K562 (cell line): ENCODE data around the gene TPSG1. TPM values are rescaled to one million over a fixed set of nuclear protein-coding genes. Genes with fewer than 3 reads are reported as not detected.

ENCODE experiments used
- ATAC-seq: fragments of 200-7000 bp; cut with Tn5 transposase; 3 replicates; pipeline ENCODE4 v1.9.1; 2020; ENCODE audit warnings: moderate library complexity
- BruUV-seq: library from RNA; stranded (reverse); fragments of 400-500 nt; replicated peaks from 2 replicates; lab custom pipeline; 2021; lab: Mats Ljungman, UMichigan
- CTCF ChIA-PET: fragments of 300-600 bp; formaldehyde crosslinking; extraction: SDS; loops from one replicate; lab custom pipeline; 2021; ENCODE audit warnings: low intra/inter-chr PET ratio; lab: Yijun Ruan, JAX
- POLR2A ChIA-PET: fragments of 300-600, 350-650 bp; sonication (Branson Sonifier 250); formaldehyde crosslinking; extraction: SDS; loops from one replicate; lab custom pipeline; 2021; ENCODE audit warnings: antibody characterized with exemption, inconsistent platforms; lab: Yijun Ruan, JAX
- DNase-seq, 4 experiments: peaks; one replicate each; pipeline versions ENCODE4 v3.0.0 to v3.0.0-alpha.2; 2011 to 2018; ENCODE audit warnings: low spot score in 3 of 4, mixed read lengths in 3 of 4; ENCODE audit errors: extremely low read depth in 1 of 4
- FAIRE-seq: peaks from 2 replicates; lab custom pipeline; 2011; peaks lifted over from hg19 to GRCh38; lab: Jason Lieb, UNC
- H2AFZ ChIP-seq: 2 replicates; pipeline ENCODE4 v1.6.0; 2011; ENCODE audit warnings: low read depth, low read length, control low read depth, inconsistent platforms
- H3K27ac ChIP-seq: fragments of 200-600 bp; 3 replicates; pipeline ENCODE4 v1.8.0; 2011; ENCODE audit warnings: low read depth, mild to moderate bottlenecking, control low read depth, inconsistent platforms, low read length, moderate library complexity, mixed read lengths; ENCODE audit errors: extremely low read depth
- H3K27me3 ChIP-seq, 2 experiments: fragments of 300-600 bp in 1 of 2; 2 replicates in 1 of 2; 3 replicates in 1 of 2; pipeline versions ENCODE4 v1.6.0 to v1.8.0; 2011; ENCODE audit warnings: inconsistent platforms in 2 of 2, low read length in 2 of 2, mild to moderate bottlenecking in 1 of 2, mixed read lengths in 1 of 2, moderate library complexity in 1 of 2; ENCODE audit not compliant: control insufficient read depth in 2 of 2, insufficient read depth in 2 of 2
- H3K36me3 ChIP-seq: fragments of 300-600 bp; 3 replicates; pipeline ENCODE4 v1.8.0; 2011; ENCODE audit warnings: mild to moderate bottlenecking, low read length, inconsistent platforms; ENCODE audit not compliant: control insufficient read depth, insufficient read depth
- H3K4me1 ChIP-seq, 2 experiments: fragments of 200-600 bp in 1 of 2; replicated peaks in 1 of 2; 2 replicates in 1 of 2; 3 replicates in 1 of 2; pipeline versions ENCODE4 v1.5.1 to v1.8.0; 2011; ENCODE audit warnings: inconsistent platforms in 2 of 2, low read length in 2 of 2, mild to moderate bottlenecking in 1 of 2, mixed read lengths in 1 of 2, moderate library complexity in 1 of 2; ENCODE audit not compliant: control insufficient read depth in 2 of 2, insufficient read depth in 2 of 2
- H3K4me2 ChIP-seq: 2 replicates; pipeline ENCODE4 v1.6.1; 2011; ENCODE audit warnings: low read length, control low read depth, inconsistent platforms, mixed read lengths; ENCODE audit not compliant: insufficient read depth
- H3K4me3 ChIP-seq: fragments of 200-600 bp; sonication (generic), shearing (Covaris generic); 2 replicates; pipeline ENCODE4 v1.5.1; 2016; ENCODE audit warnings: control low read depth, inconsistent platforms
- H3K79me2 ChIP-seq: fragments of 200-600 bp; 3 replicates; pipeline ENCODE4 v1.8.0; 2011; ENCODE audit warnings: low read length, inconsistent platforms; ENCODE audit not compliant: control insufficient read depth, insufficient read depth
- H3K9ac ChIP-seq, 2 experiments: 2 replicates each; pipeline versions ENCODE4 v1.6.0 to v1.6.1; 2011; ENCODE audit warnings: low read depth in 2 of 2, low read length in 2 of 2, control low read depth in 1 of 2, inconsistent platforms in 1 of 2, mild to moderate bottlenecking in 1 of 2, mixed read lengths in 1 of 2; ENCODE audit not compliant: insufficient read depth in 1 of 2
- H3K9me1 ChIP-seq: one replicate; pipeline ENCODE4 v1.6.0; 2011; ENCODE audit warnings: inconsistent platforms, mild to moderate bottlenecking, low read length, moderate library complexity; ENCODE audit not compliant: control insufficient read depth, insufficient read depth
- H3K9me3 ChIP-seq: replicated peaks from 2 replicates; pipeline ENCODE4 v1.5.1; 2011; ENCODE audit warnings: low read depth, low read length, inconsistent platforms; ENCODE audit not compliant: control insufficient read depth, insufficient read depth
- H4K20me1 ChIP-seq: replicated peaks from 2 replicates; pipeline ENCODE4 v1.6.1; 2011; ENCODE audit warnings: low read length, inconsistent platforms, mixed read lengths; ENCODE audit not compliant: control insufficient read depth, insufficient read depth
- CBFA2T2 ChIP-seq: fragments of 450-650 bp; conservative IDR thresholded peaks from 2 replicates; pipeline ENCODE4 v1.6.1; 2017; ENCODE audit warnings: mild to moderate bottlenecking
- CBFA2T3 ChIP-seq: fragments of 450-650 bp; IDR thresholded peaks from 2 replicates; pipeline ENCODE4 v1.6.1; 2017
- FIP1L1 ChIP-seq: fragments of 200-400 bp; formaldehyde crosslinking; IDR thresholded peaks from 2 replicates; pipeline ENCODE4 v1.6.1; 2018; ENCODE audit warnings: mild to moderate bottlenecking, low read depth, low read length; ENCODE audit not compliant: poor library complexity, severe bottlenecking
- ZFX ChIP-seq: sonication (generic); formaldehyde crosslinking; IDR thresholded peaks from 2 replicates; pipeline ENCODE4 v1.8.0; 2022; ENCODE audit warnings: mild to moderate bottlenecking, missing genetic modification reagents, moderate library complexity
- ZNF143 ChIP-seq: sonication (generic); formaldehyde crosslinking; IDR thresholded peaks from 2 replicates; pipeline ENCODE4 v1.9.0; 2022; ENCODE audit warnings: mild to moderate bottlenecking, missing genetic modification reagents
- ZNF347 ChIP-seq: fragments of 450-650 bp; formaldehyde crosslinking; IDR thresholded peaks from 2 replicates; pipeline ENCODE4 v1.4.0; 2020; ENCODE audit warnings: low read depth, mild to moderate bottlenecking, moderate library complexity
- ZSCAN32 ChIP-seq: fragments of 450-650 bp; formaldehyde crosslinking; IDR thresholded peaks from 2 replicates; pipeline ENCODE4 v1.4.0; 2020; ENCODE audit warnings: mild to moderate bottlenecking, moderate library complexity
- WGBS: fragments of 100-300 bp; shearing (Covaris generic); methylation state at CpG from one replicate; pipeline ENCODE4 v1.1.6; 2016; ENCODE audit warnings: low coverage, mixed read lengths; ENCODE audit not compliant: insufficient coverage; ENCODE audit errors: missing lambda C conversion rate; 5-methylcytosine and 5-hydroxymethylcytosine counted together
- in situ Hi-C: fragments of 300-500 bp; cut with MboI; formaldehyde crosslinking; loops from 4 replicates; pipeline ENCODE4 v1.15.0; 2018; ENCODE audit warnings: inconsistent platforms, mixed read lengths
- intact Hi-C: fragments of 100-400 bp; cut with micrococcal nuclease; formaldehyde crosslinking; loops from 2 replicates; pipeline ENCODE4 v1.14.2; 2022
- polyA plus RNA-seq, 8 experiments: library from polyadenylated mRNA; depleted of rRNA in 4 of 8; stranded (reverse) in 5 of 8; unstranded in 3 of 8; fragments of >200 nt; fragmentation: Nextera tagmentation in 2 of 8; fragmentation: Illumina TruSeq in 1 of 8; extraction: Ambion mirVana in 2 of 8; extraction: Trizol in 1 of 8; gene quantifications; 2 replicates each; pipeline versions ENCODE4 v1.2.1 to v1.2.3, GENCODE V29; 2011 to 2014; ENCODE audit warnings: inconsistent platforms in 1 of 8, missing spikeins in 1 of 8
- total RNA-seq, 7 experiments: library from RNA; depleted of rRNA in 6 of 7; stranded (reverse); fragments of >200 nt in 6 of 7; fragmentation: Illumina TruSeq in 2 of 7; extraction: Trizol in 2 of 7; gene quantifications; 2 replicates each; pipeline versions ENCODE4 v1.2.1 to v1.2.3, GENCODE V29; 2011 to 2021; ENCODE audit warnings: low replicate concordance in 1 of 7
- TF ChIP-seq, protein P1 (sequence below), 2 experiments: IDR thresholded peaks; 2 replicates each; pipeline ENCODE4 v1.6.1; 2012; ENCODE audit warnings: improper control_type of control experiment in 2 of 2, low read depth in 2 of 2, low read length in 2 of 2, borderline replicate concordance in 1 of 2

The TPSG1 gene
- total and polyA plus RNA-seq, 9 of the 15 experiments (the other 6 are each of a cell fraction or from before 2014, with no cell fraction given) = not detected

DNA sequence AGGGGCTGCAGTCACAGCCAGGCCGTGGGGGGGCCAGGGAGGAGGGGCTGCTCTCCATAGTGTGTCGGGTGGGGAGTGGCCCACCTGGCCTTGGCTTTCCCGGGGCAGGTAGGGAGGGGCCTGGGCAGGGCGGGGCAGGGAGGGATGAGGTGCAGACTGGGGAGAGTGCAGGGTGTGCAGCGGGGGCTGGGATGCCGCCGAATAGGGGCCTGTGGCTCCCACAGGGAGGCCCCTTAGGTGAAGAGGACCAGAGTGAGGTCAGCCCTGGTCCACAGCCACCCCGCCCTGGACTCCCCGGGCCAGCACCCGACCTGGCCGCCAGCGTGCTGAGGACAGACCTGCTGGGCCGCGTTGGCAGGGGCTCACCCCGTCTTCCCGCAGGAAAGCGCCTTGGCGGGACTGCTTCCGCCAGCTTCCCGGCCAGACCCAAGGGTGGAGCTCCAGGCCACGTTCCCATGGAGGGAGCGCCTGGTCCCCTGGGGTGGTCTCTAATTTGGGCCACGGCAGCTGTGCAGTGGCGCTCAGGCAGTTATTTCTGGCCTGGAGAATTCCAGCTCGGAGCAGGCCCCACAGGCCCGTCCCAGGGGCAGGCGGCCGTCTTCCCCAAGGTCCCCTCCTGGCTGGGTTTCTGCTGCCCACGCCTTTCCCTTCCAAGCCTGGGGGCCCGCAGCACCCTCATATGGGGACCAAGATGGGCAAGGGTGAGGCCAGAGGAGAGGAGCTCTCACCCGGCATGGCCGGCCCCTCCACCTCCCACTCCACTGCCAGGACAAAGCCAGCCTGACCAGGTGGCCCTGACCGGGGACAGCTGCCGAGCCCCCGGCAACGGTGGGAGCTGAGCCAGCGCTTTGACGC is 44.3 kb downstream of the TPSG1 start:
- no peak overlapping the region for H3K4me2 ChIP-seq
- WGBS = 8% methylated on average over 24 of the region's 38 CpGs
- DNase-seq (no peak), ATAC-seq (no peak), FAIRE-seq (no peak)
- peaks cover 12% of the 10 kb centered on the region; the same call in 1 of the 2 replicates for H4K20me1 ChIP-seq
- H3K9ac ChIP-seq = no peak overlapping the region; a peak in 1 of 4 replicates
- H3K4me1 ChIP-seq = peaks cover 0 to 71% of the 10 kb centered on the region in 2 experiments; a peak in 2 of 5 replicates
- H2AFZ ChIP-seq = no peak overlapping the region
- no peaks in the 10 kb centered on the region for H3K36me3 ChIP-seq
- H3K79me2 ChIP-seq = no peaks in the 10 kb centered on the region
- no TSS peak for BruUV-seq
- H3K9me3 ChIP-seq = no peaks in the 10 kb centered on the region
- no peak overlapping the region for H3K27ac ChIP-seq
- CTCF ChIA-PET = no interaction called here
- TF ChIP-seq ZFX (CRISPR knock-in tag) = 0 out of 2 replicates have a peak, but pooled peaks have one; percentile 1
- no peak for TF ChIP-seq ZNF347 (CRISPR knock-in tag)
- in situ Hi-C loops = no loop called here
- intact Hi-C loops = no loop called here
- H3K27me3 ChIP-seq = peaks cover 23 to 76% of the 10 kb centered on the region in 2 experiments; a peak in 3 of 5 replicates
- POLR2A ChIA-PET = interaction anchor here (0.6 to 1.6 kb wide), 3 partner anchors 14 to 25 kb away, joined by 3 to 6 read pairs (median 3); no protein-coding TSS in a partner anchor
- no peaks in the 10 kb centered on the region for H3K9me1 ChIP-seq
- no peak overlapping the region for H3K4me3 ChIP-seq

DNA sequence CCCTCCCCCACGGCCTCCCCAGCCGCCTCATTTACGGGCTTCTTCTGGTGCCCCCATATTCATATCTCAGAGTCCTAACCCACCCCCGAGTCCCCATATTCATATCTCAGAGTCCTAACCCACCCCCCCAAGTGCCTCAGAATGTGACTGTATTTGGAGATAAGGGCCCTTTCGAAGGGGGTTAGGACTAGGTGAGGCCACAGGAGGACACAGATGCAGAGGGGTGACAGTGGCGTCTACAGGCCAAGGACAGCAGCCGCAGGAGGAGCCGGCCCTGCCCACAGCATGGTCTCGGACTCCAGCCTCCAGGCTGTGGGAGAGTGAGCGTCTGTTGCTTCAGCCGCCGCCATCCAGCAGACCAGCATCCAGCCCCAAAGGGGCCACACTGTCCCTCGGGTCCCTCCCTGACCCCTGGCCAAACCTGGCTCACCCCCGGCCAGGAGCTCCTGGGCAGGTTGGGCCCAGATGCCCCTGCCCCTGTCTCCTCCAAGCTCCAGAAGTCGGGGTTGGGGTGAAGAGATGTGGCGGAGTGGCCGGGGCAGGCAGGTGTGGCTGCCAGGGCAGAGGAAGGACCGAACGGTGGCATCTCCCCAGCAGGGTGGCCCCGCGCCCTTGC is 46.7 kb downstream of the TPSG1 start:
- no peak overlapping the region for H3K4me2 ChIP-seq
- no peak overlapping the region for H3K4me3 ChIP-seq
- ChIA-PET CTCF (no interaction called here), POLR2A (no interaction called here)
- in situ Hi-C loops (no loop called here), intact Hi-C loops (no loop called here)
- 11% methylated on average over 15 of the region's 21 CpGs for WGBS
- H2AFZ ChIP-seq = no peak overlapping the region
- H3K27ac ChIP-seq = no peak overlapping the region
- no TSS peak for BruUV-seq
- H3K9me1 ChIP-seq = no peaks in the 10 kb centered on the region
- peaks cover 0 to 72% of the 10 kb centered on the region in 2 experiments; a peak in 2 of 5 replicates for H3K4me1 ChIP-seq
- no peaks in the 10 kb centered on the region for H3K9me3 ChIP-seq
- DNase-seq (peak in 3 of 4 experiments; percentile 51 to 58 (median 55)), FAIRE-seq (no peak), ATAC-seq (peak; percentile 67)
- H3K9ac ChIP-seq = peak overlapping the region in 1 of 2 experiments; percentile 50; a peak in 2 of 4 replicates
- H3K36me3 ChIP-seq = no peaks in the 10 kb centered on the region
- peaks cover 21 to 70% of the 10 kb centered on the region in 2 experiments; a peak in 3 of 5 replicates for H3K27me3 ChIP-seq
- H3K79me2 ChIP-seq = no peaks in the 10 kb centered on the region
- peaks cover 15% of the 10 kb centered on the region; the same call in 1 of the 2 replicates for H4K20me1 ChIP-seq
- TF ChIP-seq FIP1L1 = no peak
- TF ChIP-seq ZNF143 (CRISPR knock-in tag) = no peak
- no peak for TF ChIP-seq ZSCAN32 (CRISPR knock-in tag)
- TF ChIP-seq CBFA2T2 = 0 out of 2 replicates have a peak, but pooled peaks have one; percentile 24
- TF ChIP-seq, protein P1, sequence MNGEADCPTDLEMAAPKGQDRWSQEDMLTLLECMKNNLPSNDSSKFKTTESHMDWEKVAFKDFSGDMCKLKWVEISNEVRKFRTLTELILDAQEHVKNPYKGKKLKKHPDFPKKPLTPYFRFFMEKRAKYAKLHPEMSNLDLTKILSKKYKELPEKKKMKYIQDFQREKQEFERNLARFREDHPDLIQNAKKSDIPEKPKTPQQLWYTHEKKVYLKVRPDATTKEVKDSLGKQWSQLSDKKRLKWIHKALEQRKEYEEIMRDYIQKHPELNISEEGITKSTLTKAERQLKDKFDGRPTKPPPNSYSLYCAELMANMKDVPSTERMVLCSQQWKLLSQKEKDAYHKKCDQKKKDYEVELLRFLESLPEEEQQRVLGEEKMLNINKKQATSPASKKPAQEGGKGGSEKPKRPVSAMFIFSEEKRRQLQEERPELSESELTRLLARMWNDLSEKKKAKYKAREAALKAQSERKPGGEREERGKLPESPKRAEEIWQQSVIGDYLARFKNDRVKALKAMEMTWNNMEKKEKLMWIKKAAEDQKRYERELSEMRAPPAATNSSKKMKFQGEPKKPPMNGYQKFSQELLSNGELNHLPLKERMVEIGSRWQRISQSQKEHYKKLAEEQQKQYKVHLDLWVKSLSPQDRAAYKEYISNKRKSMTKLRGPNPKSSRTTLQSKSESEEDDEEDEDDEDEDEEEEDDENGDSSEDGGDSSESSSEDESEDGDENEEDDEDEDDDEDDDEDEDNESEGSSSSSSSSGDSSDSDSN (IDR thresholded peaks at IDR 0.05; ENCODE audit: borderline replicate concordance in 1 of 2, low read depth in 2 of 2, low read length in 2 of 2) = 0 out of 4 replicates have a peak, but pooled peaks of 1 of the 2 experiments have one; percentile 15
- TF ChIP-seq CBFA2T3 = peak; percentile 55
